Spleen (tissue), 7 donors: Measurements from ENCODE around the gene TNS1.

Source experiments
- CTCF ChIP-seq, 11 experiments: fragments of 200-600 bp in 7 of 11; fragments of 450-650 bp in 4 of 11; sonication (generic) in 4 of 11; IDR thresholded peaks in 8 of 11; conservative IDR thresholded peaks in 3 of 11; 1 replicate in 7 of 11; 2 replicates in 4 of 11; pipeline versions ENCODE4 v1.4.0 to v1.8.0; 2016 to 2021; ENCODE audit warnings: antibody characterized with exemption in 11 of 11, inconsistent platforms in 4 of 11, mild to moderate bottlenecking in 1 of 11
- POLR2A ChIP-seq, 3 donors: fragments of 450-650 bp; IDR thresholded peaks; one replicate each; pipeline ENCODE4 v1.5.1; 2017; ENCODE audit warnings: antibody characterized with exemption in 3 of 3, mild to moderate bottlenecking in 1 of 3
- POLR2AphosphoS5 ChIP-seq, 3 donors: sonication (generic); formaldehyde crosslinking; IDR thresholded peaks; one replicate each; pipeline ENCODE4 v1.5.1; 2017; ENCODE audit warnings: antibody characterized with exemption in 3 of 3
- donor health status: DM: no; HTN: no; CAD: no; lungs with moderate emphysema.
- donor health status: DM: no; HTN: no; CAD: no.
- donor health status: DM: no; HTN: no; CAD: no.

- no peak for TF ChIP-seq CTCF (IDR thresholded peaks at IDR 0.05 in 8 of 11, conservative IDR thresholded peaks at IDR 0.05 in 3 of 11)
- TF ChIP-seq POLR2A (IDR thresholded peaks at IDR 0.05): no peak
- peak; percentile 16 to 70 (median 63) for TF ChIP-seq POLR2AphosphoS5 (IDR thresholded peaks at IDR 0.05)
These were observed 61.5 kb downstream of the TNS1 start for GRCh38 chr2:217941339-217941738.
